ENCODE measurements around the gene LZTR1. TPM values are rescaled to one million over a fixed set of nuclear protein-coding genes. Genes with fewer than 3 reads are reported as not detected.

The LZTR1 gene
- total RNA-seq, 4 donors from 2014 or later, result 42.4 to 76.3 (median 57.2) TPM

DNA sequence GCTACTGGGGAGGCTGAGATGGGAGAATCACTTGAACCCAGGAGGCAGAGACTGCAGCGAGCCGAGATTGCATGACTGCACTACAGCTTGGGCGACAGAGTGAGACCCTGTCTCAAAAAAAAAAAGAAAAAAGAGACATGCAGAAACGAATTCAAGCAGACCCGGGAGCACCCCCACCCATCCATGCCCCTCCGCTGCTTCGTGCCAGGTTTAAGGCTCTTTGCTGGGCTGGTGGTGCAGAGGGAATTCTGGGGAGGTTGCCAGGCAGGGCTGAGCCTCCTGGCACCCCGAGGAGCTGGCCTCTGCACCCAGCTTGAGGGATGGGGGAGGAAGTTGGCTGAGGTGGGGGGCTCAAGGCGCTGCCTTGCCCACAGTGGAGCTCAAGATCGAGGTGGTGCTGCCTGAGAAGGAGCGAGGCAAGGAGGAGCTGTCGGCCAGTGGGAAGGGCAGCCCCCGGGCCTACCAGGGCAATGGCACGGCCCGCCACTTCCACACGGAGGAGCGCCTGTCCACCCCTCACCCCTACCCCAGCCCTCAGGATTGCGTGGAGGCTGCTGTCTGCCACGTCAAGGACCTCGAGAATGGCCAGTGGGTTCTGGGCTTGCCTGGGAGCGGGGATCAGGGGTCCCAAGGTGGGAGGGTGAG, 9.0 kb upstream of the LZTR1 start:
- intact Hi-C loops (cut with DNase I), result no loop called here
- 78% methylated on average over 10 of the region's 21 CpGs for WGBS
- Histone ChIP-seq H3K9me3 (peaks cover 0 to under 1% (median 0%) of the 10 kb centered on the region in 4 donors), H3K4me3 (no peak overlapping the region), H3K4me1 (peaks cover 0 to 8% (median 3%) of the 10 kb centered on the region in 4 donors), H3K36me3 (no peaks in the 10 kb centered on the region), H3K27ac (replicated peaks in 1 of 4) (no peak overlapping the region), H3K27me3 (no peaks in the 10 kb centered on the region)
- no peak for TF ChIP-seq POLR2A (IDR thresholded peaks at IDR 0.05; ENCODE audit: low read depth)
- TF ChIP-seq POLR2AphosphoS5 (IDR thresholded peaks at IDR 0.05), result no peak
- TF ChIP-seq EP300 (IDR thresholded peaks at IDR 0.05), result no peak
- TF ChIP-seq, protein P1, sequence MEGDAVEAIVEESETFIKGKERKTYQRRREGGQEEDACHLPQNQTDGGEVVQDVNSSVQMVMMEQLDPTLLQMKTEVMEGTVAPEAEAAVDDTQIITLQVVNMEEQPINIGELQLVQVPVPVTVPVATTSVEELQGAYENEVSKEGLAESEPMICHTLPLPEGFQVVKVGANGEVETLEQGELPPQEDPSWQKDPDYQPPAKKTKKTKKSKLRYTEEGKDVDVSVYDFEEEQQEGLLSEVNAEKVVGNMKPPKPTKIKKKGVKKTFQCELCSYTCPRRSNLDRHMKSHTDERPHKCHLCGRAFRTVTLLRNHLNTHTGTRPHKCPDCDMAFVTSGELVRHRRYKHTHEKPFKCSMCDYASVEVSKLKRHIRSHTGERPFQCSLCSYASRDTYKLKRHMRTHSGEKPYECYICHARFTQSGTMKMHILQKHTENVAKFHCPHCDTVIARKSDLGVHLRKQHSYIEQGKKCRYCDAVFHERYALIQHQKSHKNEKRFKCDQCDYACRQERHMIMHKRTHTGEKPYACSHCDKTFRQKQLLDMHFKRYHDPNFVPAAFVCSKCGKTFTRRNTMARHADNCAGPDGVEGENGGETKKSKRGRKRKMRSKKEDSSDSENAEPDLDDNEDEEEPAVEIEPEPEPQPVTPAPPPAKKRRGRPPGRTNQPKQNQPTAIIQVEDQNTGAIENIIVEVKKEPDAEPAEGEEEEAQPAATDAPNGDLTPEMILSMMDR (IDR thresholded peaks at IDR 0.05), result no peak
- no peak for DNase-seq (ENCODE audit: extremely low spot score)

DNA sequence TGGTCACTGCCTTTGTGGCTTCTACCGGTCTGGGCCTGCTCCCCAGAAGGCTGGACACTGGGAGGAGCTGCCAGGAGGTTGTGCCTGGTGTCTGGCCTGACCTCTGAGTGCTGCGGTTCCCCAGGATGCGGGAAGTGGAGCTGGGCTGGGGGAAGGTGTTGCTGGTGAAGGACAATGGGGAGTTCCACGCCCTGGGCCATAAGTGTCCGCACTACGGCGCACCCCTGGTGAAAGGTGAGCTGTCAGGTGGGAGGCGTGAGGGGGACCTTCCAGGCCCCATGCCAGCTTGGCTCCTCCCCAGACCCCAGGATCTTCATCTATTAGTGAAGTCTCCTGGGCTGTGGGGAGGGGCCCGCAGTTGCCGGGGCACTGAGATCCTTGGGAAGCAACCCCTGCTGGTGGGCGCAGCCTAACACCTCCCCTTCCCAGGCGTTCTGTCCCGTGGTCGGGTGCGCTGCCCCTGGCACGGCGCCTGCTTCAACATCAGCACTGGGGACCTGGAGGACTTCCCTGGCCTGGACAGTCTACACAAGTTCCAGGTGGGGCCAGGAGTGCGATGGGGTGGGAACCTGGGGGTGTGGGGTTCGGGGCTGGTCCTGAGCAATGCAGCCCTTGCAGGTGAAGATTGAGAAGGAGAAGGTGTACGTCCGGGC, 8.3 kb upstream of the LZTR1 start:
- DNase-seq (ENCODE audit: extremely low spot score), result no peak
- Histone ChIP-seq H3K9me3 (peaks cover 0 to 7% (median 3%) of the 10 kb centered on the region in 4 donors), H3K27ac (replicated peaks in 1 of 4) (no peak overlapping the region), H3K36me3 (no peaks in the 10 kb centered on the region), H3K27me3 (no peaks in the 10 kb centered on the region), H3K4me3 (no peak overlapping the region), H3K4me1 (peaks cover 0 to 2% (median 0%) of the 10 kb centered on the region in 4 donors)
- intact Hi-C loops (cut with DNase I), result no loop called here
- TF ChIP-seq POLR2AphosphoS5 (IDR thresholded peaks at IDR 0.05) (no peak), EP300 (IDR thresholded peaks at IDR 0.05) (no peak), POLR2A (IDR thresholded peaks at IDR 0.05; ENCODE audit: low read depth) (no peak)
- TF ChIP-seq, protein P1 (IDR thresholded peaks at IDR 0.05), result no peak
- WGBS, result 65% methylated on average over 14 of the region's 21 CpGs

DNA sequence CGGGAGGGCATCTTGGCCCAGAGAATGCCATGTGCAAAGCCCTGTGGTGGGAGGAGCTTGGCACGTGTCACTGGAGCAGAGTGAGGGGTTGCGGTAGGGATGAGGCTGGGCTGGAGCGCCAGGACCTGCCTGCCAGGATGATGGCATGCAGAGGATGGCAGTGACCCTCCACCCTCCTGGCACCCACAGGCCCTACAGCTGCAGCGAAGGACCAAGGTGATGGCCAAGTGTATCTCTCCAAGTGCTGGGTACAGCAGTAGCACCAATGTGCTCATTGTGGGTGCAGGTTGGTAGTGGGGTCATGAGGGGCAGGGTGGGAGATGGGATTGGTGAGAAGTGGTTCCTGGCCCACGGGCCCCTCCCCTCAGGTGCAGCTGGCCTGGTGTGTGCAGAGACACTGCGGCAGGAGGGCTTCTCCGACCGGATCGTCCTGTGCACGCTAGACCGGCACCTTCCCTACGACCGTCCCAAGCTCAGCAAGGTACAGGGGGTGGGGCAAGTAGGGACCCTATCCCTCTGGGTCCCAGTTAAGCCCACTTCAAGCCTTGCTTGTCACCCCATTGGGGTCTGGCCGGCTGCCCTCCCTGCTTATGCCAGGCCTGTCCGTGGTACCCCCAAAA, 7.7 kb upstream of the LZTR1 start:
- no peak overlapping the region for H3K27ac ChIP-seq (replicated peaks in 1 of 4)
- H3K4me3 ChIP-seq, result no peak overlapping the region
- peaks cover 0 to 8% (median 4%) of the 10 kb centered on the region in 4 donors for H3K9me3 ChIP-seq
- DNase-seq (ENCODE audit: extremely low spot score), result no peak
- no peaks in the 10 kb centered on the region for H3K36me3 ChIP-seq
- 79% methylated on average over 8 of the region's 16 CpGs for WGBS
- H3K27me3 ChIP-seq, result no peaks in the 10 kb centered on the region
- H3K4me1 ChIP-seq, result peaks cover 4 to 5% (median 5%) of the 10 kb centered on the region in 4 donors
- TF ChIP-seq, protein P1 (IDR thresholded peaks at IDR 0.05), result no peak
- TF ChIP-seq POLR2AphosphoS5 (IDR thresholded peaks at IDR 0.05) (no peak), EP300 (IDR thresholded peaks at IDR 0.05) (no peak)
- intact Hi-C loops (cut with DNase I), result no loop called here

GRCh38 chr22:20975541-20976290, 6.4 kb upstream of the LZTR1 start:
- no peak overlapping the region for H3K27ac ChIP-seq (replicated peaks in 1 of 4)
- TF ChIP-seq POLR2A (IDR thresholded peaks at IDR 0.05; ENCODE audit: low read depth) (no peak), EP300 (IDR thresholded peaks at IDR 0.05) (no peak), POLR2AphosphoS5 (IDR thresholded peaks at IDR 0.05) (no peak)
- TF ChIP-seq, protein P1 (IDR thresholded peaks at IDR 0.05), result no peak
- peaks cover 16 to 18% (median 17%) of the 10 kb centered on the region in 4 donors for H3K4me1 ChIP-seq
- H3K27me3 ChIP-seq, result no peaks in the 10 kb centered on the region
- H3K9me3 ChIP-seq, result peaks cover 0 to 8% (median 4%) of the 10 kb centered on the region in 4 donors
- no peaks in the 10 kb centered on the region for H3K36me3 ChIP-seq
- WGBS, result 86% methylated on average over 10 of the region's 14 CpGs
- intact Hi-C loops (cut with DNase I), result no loop called here
- H3K4me3 ChIP-seq, result no peak overlapping the region
- DNase-seq (ENCODE audit: extremely low spot score), result no peak
